WI38 (cell line): Measurements from ENCODE around the gene TSPAN18.

Source experiments
- H3K4me3 ChIP-seq: 2 replicates; pipeline ENCODE4 v1.5.1; 2011; ENCODE audit warnings: low read depth, mild to moderate bottlenecking, control low read depth, low read length
- TF ChIP-seq, protein P1 (sequence below): IDR thresholded peaks from 2 replicates; pipeline ENCODE4 v1.5.1; 2012; ENCODE audit warnings: low read depth, mild to moderate bottlenecking, control low read depth, low read length

Gene TSPAN18

DNA sequence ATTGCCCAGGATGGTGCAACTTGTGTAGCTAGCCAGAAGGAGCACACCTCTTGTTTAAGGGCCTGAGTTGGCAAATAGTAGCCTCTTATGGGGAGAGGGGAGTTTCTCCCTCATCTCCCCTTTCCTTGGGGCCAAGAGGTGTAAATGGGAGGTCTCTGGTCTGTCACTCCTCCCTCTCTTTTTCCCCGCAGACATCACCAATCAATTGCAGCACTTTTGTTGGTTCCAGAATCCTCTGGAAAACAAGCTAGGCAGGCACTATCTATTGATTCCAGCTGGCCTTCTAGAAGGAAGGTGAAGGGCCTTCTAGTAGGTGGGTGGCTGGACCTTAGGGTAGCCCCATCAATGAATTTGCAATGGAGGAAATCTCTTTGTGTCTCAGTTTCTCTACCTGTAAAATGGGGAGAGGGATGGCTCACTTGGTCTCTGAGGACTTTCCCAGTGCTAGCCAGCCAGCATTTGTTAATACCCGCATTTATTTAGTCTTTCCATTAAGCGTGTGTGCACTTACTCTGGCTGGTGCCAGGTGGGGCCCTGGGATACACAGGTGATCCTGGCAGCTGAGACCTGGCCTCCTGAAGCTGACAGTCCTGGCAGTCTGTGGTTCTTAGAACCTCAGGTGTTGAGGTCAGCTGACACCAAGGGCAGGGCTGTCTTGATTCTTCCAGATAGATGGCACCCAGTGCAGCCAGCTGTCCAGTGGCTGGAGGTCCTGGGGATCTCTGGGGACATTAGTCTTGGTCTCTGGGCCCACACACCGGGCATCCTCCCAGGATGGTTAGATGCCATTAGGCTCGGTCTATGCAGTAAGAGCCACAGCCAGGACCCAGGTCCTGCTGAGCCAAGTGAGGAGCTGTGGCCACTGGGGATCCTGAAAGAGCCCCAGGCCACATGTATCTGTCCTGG is 51.7 kb downstream of the TSPAN18 start:
- H3K4me3 ChIP-seq, result no peak overlapping the region
- TF ChIP-seq, protein P1, sequence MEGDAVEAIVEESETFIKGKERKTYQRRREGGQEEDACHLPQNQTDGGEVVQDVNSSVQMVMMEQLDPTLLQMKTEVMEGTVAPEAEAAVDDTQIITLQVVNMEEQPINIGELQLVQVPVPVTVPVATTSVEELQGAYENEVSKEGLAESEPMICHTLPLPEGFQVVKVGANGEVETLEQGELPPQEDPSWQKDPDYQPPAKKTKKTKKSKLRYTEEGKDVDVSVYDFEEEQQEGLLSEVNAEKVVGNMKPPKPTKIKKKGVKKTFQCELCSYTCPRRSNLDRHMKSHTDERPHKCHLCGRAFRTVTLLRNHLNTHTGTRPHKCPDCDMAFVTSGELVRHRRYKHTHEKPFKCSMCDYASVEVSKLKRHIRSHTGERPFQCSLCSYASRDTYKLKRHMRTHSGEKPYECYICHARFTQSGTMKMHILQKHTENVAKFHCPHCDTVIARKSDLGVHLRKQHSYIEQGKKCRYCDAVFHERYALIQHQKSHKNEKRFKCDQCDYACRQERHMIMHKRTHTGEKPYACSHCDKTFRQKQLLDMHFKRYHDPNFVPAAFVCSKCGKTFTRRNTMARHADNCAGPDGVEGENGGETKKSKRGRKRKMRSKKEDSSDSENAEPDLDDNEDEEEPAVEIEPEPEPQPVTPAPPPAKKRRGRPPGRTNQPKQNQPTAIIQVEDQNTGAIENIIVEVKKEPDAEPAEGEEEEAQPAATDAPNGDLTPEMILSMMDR, result no peak

GRCh38 chr11:44779736-44780520 is 53.2 kb downstream of the TSPAN18 start:
- TF ChIP-seq, protein P1, result no peak
- no peak overlapping the region for H3K4me3 ChIP-seq

DNA sequence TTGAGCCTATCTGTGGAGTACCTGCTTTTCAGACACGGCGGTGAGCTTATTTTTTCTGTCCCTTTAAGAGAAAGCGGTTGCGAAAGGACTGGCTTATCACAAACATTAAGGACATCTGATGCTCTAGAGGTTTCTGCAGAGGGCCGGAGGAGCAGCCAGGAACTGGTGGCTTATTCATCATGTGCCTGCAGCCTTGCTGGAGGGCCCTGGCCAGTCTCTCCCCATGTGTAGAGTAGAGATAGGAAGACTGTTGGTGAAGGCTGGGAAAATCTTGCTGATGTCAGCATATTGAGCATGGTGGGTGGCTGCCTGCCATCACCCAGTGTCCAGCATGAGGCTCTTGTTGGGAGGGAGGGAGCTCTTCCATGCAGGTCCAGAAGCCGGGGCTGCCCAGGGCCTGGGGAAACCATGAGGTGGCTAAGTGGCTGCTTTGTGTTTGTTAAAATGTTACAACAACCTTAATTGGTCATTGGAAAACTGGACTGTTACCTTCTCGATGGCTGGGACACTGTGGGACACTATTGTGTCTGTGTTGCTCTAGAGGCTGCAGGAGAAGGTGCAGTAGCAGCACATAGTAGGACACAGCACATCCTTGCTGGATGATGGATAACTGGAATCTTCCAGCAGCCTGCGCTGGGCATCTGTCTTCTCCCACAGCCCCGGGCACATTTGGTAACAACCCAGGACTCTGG is 54.3 kb downstream of the TSPAN18 start:
- TF ChIP-seq, protein P1, result no peak
- no peak overlapping the region for H3K4me3 ChIP-seq

GRCh38 chr11:44781655-44782054 is 54.9 kb downstream of the TSPAN18 start:
- TF ChIP-seq, protein P1, result no peak
- H3K4me3 ChIP-seq, result no peak overlapping the region

GRCh38 chr11:44782478-44782877 is 55.7 kb downstream of the TSPAN18 start:
- TF ChIP-seq, protein P1, result no peak
- H3K4me3 ChIP-seq, result no peak overlapping the region

DNA sequence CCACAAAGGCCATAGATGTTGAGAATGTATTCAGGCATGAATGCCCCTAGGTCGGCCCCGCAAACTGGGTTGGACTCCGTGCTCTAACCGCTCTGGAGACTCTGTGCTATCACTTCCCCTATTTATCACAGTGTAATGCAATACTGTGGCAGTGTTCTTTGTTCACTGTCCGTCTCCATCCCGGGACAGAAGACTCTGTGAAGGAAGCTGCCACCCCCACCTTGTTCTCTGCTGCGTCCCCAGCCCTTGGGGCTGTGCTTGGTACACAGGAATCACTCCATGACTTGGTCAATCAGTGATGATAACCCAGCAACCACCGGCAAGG is 57.6 kb downstream of the TSPAN18 start:
- H3K4me3 ChIP-seq, result no peak overlapping the region
- TF ChIP-seq, protein P1, result no peak
